Small intestine (tissue), 7 donors: ENCODE results near the gene YIF1B. TPM values are rescaled to one million over a fixed set of nuclear protein-coding genes. Genes with fewer than 3 reads are reported as not detected.

ENCODE experiments used
- DNase-seq, 2 donors: peaks; one replicate each; pipeline versions ENCODE4 v3.0.0 to v3.0.0-alpha.2; 2013
- FAIRE-seq: peaks from 2 replicates; lab custom pipeline; 2012; peaks lifted over from hg19 to GRCh38; lab: Jason Lieb, UNC
- H3K27ac ChIP-seq, 3 donors: one replicate each; pipeline ENCODE4 v1.5.1; 2013; ENCODE audit warnings: low read length in 2 of 3, mild to moderate bottlenecking in 2 of 3, control low read depth in 1 of 3, inconsistent platforms in 1 of 3, low read depth in 1 of 3, moderate library complexity in 1 of 3
- H3K27me3 ChIP-seq, 3 donors: one replicate each; pipeline ENCODE4 v1.6.1; 2013; ENCODE audit warnings: low read length in 3 of 3, inconsistent platforms in 1 of 3; ENCODE audit not compliant: control insufficient read depth in 3 of 3, insufficient read depth in 3 of 3
- H3K36me3 ChIP-seq, 3 donors: one replicate each; pipeline ENCODE4 v1.6.1; 2013; ENCODE audit warnings: low read length in 3 of 3, inconsistent platforms in 1 of 3, low read depth in 1 of 3, mild to moderate bottlenecking in 1 of 3, moderate library complexity in 1 of 3; ENCODE audit not compliant: control insufficient read depth in 3 of 3, insufficient read depth in 2 of 3
- H3K4me1 ChIP-seq, 3 donors: one replicate each; pipeline ENCODE4 v1.6.1; 2013; ENCODE audit warnings: low read length in 2 of 3, inconsistent platforms in 1 of 3, low read depth in 1 of 3, mild to moderate bottlenecking in 1 of 3, moderate library complexity in 1 of 3; ENCODE audit not compliant: control insufficient read depth in 3 of 3, insufficient read depth in 2 of 3
- H3K4me3 ChIP-seq, 3 donors: one replicate each; pipeline ENCODE4 v1.5.1; 2013; ENCODE audit warnings: low read length in 3 of 3, control low read depth in 1 of 3, inconsistent platforms in 1 of 3, low read depth in 1 of 3, mild to moderate bottlenecking in 1 of 3, moderate library complexity in 1 of 3
- H3K9me3 ChIP-seq, 2 donors: one replicate each; pipeline ENCODE4 v1.6.1; 2013; ENCODE audit warnings: low read depth in 1 of 2, low read length in 1 of 2; ENCODE audit not compliant: control insufficient read depth in 2 of 2, insufficient read depth in 1 of 2
- WGBS, 3 donors: extraction: QIAGEN DNeasy Blood & Tissue Kit; methylation state at CpG; one replicate each; pipeline ENCODE4 v1.1.7; 2013; 5-methylcytosine and 5-hydroxymethylcytosine counted together
- polyA plus RNA-seq, 4 donors: library from polyadenylated mRNA; stranded (reverse) in 3 of 4; unstranded in 1 of 4; fragments of 200-250 nt in 3 of 4; fragments of 120-200 nt in 1 of 4; gene quantifications; one replicate each; pipeline versions ENCODE4 v1.2.1 to v1.2.3, GENCODE V29; 2013
- donor health status: healthy with polysubstance abuse.
- donor health status: control.
- donor health status: control.
- donor health status: Bipolar disorder and iron deficiency.
- donor health status: healthy.

The YIF1B gene
- polyA plus RNA-seq, 4 donors, result 13.0 to 73.1 (median 16.6) TPM

DNA sequence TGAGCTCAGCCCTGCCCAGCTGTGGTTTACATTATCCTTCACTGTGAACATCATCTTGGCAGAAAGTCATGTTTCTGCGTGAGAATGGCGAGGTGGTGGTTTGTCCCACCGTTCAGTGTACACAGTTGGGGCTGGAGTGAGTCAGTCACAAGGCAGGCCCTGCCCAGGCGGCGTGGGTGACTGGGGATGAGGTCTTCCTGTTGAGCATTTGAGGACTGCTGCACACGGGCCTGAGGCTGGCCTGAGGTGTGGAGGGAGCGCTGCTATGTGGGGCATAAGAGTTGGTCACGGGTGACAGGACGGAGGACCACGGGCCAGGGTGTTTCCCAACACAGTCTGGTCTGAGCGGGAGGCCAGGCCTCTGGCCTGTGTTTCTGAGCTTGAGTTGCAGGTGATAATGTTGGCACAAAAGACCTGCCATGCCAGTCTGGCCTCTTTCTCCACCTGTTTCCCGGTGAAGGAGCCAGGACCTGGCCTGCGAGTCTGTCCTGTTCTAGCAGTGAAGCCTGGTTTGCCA lies 25.1 kb downstream of the YIF1B start:
- Histone ChIP-seq H3K4me1 (no peaks in the 10 kb centered on the region), H3K9me3 (no peaks in the 10 kb centered on the region), H3K27me3 (no peaks in the 10 kb centered on the region), H3K36me3 (peaks cover 3 to 86% (median 20%) of the 10 kb centered on the region in 3 donors), H3K27ac (no peak overlapping the region), H3K4me3 (no peak overlapping the region)
- DNase-seq (no peak), FAIRE-seq (no peak)
- 42 to 69% (median 50%) methylated on average over 13 of the region's 13 CpGs for WGBS, 3 donors

DNA sequence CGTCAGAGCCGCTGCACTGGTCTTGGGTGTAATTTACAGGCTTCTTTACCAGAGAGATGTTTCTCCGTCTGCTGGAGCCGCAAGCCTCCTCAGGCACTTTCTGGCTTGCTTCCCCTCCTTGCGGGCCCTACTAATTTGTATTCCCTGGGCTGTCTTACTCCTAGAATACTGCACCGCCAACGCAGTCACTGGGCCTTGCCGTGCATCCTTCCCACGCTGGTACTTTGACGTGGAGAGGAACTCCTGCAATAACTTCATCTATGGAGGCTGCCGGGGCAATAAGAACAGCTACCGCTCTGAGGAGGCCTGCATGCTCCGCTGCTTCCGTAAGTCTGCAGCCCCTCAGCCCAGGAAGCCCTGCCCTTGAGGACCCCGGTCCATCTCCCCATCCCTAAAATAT lies 25.8 kb downstream of the YIF1B start:
- no peak for FAIRE-seq

GRCh38 chr19:38288123-38288855 lies 27.5 kb downstream of the YIF1B start:
- no peaks in the 10 kb centered on the region for H3K27me3 ChIP-seq
- no peaks in the 10 kb centered on the region for H3K9me3 ChIP-seq
- no peak overlapping the region for H3K4me3 ChIP-seq
- no peak overlapping the region for H3K27ac ChIP-seq
- H3K36me3 ChIP-seq, result peaks cover 3 to 96% (median 23%) of the 10 kb centered on the region in 3 donors
- DNase-seq, result no peak
- WGBS, 3 donors, result 82 to 88% (median 87%) methylated on average over 15 to 16 of the region's 16 CpGs
- H3K4me1 ChIP-seq, result no peaks in the 10 kb centered on the region
- no peak for FAIRE-seq

More for the DNA sequence above, 25.8 kb downstream of the YIF1B start:
- 93 to 98% (median 94%) methylated on average over 15 of the region's 15 CpGs for WGBS, 3 donors
- H3K4me3 ChIP-seq, result no peak overlapping the region
- no peaks in the 10 kb centered on the region for H3K4me1 ChIP-seq
- no peak overlapping the region for H3K27ac ChIP-seq
- DNase-seq, result no peak
- no peaks in the 10 kb centered on the region for H3K9me3 ChIP-seq
- no peaks in the 10 kb centered on the region for H3K27me3 ChIP-seq
- peaks cover 3 to 93% (median 20%) of the 10 kb centered on the region in 3 donors for H3K36me3 ChIP-seq

DNA sequence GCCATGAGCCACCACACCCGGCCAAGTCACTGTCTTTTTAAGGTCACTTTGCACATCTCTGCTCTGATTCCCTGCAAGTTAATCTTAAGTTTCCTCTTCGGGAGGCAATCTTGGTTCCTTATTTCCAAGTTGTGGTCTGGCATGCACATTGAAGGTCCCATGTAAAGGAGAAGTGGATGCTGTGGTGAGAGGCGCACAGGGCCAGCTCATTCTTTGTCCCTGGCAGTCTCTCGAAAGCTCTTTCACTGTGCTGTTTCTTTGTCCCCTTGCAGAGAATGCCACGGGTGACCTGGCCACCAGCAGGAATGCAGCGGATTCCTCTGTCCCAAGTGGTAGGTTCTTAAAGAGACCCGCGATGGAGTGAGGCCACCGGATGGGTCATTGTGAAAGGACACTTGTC lies 28.1 kb downstream of the YIF1B start:
- FAIRE-seq, result no peak
- no peak for DNase-seq
- no peak overlapping the region for H3K27ac ChIP-seq
- H3K36me3 ChIP-seq, result peaks cover 3 to 96% (median 22%) of the 10 kb centered on the region in 3 donors
- no peaks in the 10 kb centered on the region for H3K4me1 ChIP-seq
- no peaks in the 10 kb centered on the region for H3K27me3 ChIP-seq
- H3K9me3 ChIP-seq, result no peaks in the 10 kb centered on the region
- 75 to 81% (median 77%) methylated on average over 9 of the region's 9 CpGs for WGBS, 3 donors
- no peak overlapping the region for H3K4me3 ChIP-seq

GRCh38 chr19:38285567-38285966 lies 30.2 kb downstream of the YIF1B start:
- no peak overlapping the region for H3K4me3 ChIP-seq
- no peaks in the 10 kb centered on the region for H3K27me3 ChIP-seq
- 85 to 93% (median 90%) methylated on average over 5 of the region's 5 CpGs for WGBS, 3 donors
- DNase-seq, result no peak
- H3K4me1 ChIP-seq, result peaks cover 0 to 5% (median 0%) of the 10 kb centered on the region in 3 donors
- H3K27ac ChIP-seq, result no peak overlapping the region
- peaks cover 3 to 90% (median 12%) of the 10 kb centered on the region in 3 donors for H3K36me3 ChIP-seq
- H3K9me3 ChIP-seq, result no peaks in the 10 kb centered on the region
- FAIRE-seq, result no peak

- no peak for DNase-seq
- Histone ChIP-seq H3K27ac (no peak overlapping the region), H3K9me3 (no peaks in the 10 kb centered on the region), H3K27me3 (no peaks in the 10 kb centered on the region), H3K4me1 (peaks cover 0 to 5% (median 0%) of the 10 kb centered on the region in 3 donors), H3K4me3 (no peak overlapping the region), H3K36me3 (peaks cover 3 to 90% (median 4%) of the 10 kb centered on the region in 3 donors)
- FAIRE-seq, result no peak
- WGBS, 3 donors, result 66 to 86% (median 79%) methylated on average over 7 of the region's 7 CpGs
These were observed 31.3 kb downstream of the YIF1B start for GRCh38 chr19:38284422-38284821.

DNA sequence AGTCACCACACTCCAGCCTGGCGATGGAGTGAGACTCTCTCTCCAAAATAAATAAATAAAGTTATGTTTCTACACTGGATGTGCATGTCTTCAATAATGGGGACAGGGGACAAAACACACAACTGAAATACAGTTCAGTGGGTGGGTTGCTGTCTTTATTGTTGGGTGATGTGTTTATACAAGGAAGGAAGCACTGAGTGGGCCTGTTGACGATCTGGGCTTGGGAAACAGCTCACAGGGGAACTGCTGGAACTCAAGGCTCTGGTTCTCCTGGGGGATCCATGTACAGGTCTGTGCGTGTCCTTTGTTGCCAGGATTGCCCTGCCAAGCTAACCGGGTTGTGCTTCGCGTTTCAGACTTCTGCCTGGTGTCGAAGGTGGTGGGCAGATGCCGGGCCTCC lies 32.5 kb downstream of the YIF1B start:
- Histone ChIP-seq H3K36me3 (peaks cover 3 to 86% (median 4%) of the 10 kb centered on the region in 3 donors), H3K4me1 (peaks cover 0 to 5% (median 0%) of the 10 kb centered on the region in 3 donors), H3K4me3 (no peak overlapping the region), H3K27me3 (no peaks in the 10 kb centered on the region), H3K27ac (no peak overlapping the region), H3K9me3 (no peaks in the 10 kb centered on the region)
- DNase-seq (no peak), FAIRE-seq (no peak)
- WGBS, 3 donors, result 86 to 91% (median 90%) methylated on average over 8 of the region's 8 CpGs

- H3K4me1 ChIP-seq, result peaks cover 0 to 5% (median 2%) of the 10 kb centered on the region in 3 donors
- H3K4me3 ChIP-seq, result no peak overlapping the region
- DNase-seq (no peak), FAIRE-seq (no peak)
- no peaks in the 10 kb centered on the region for H3K9me3 ChIP-seq
- WGBS, 3 donors, result 53 to 66% (median 54%) methylated on average over 7 of the region's 7 CpGs
- H3K36me3 ChIP-seq, result peaks cover 3 to 77% (median 4%) of the 10 kb centered on the region in 3 donors
- no peaks in the 10 kb centered on the region for H3K27me3 ChIP-seq
- no peak overlapping the region for H3K27ac ChIP-seq
These were observed 33.8 kb downstream of the YIF1B start for GRCh38 chr19:38281811-38282566.
